ENCODE measurements around the gene ARAP1. TPM values are rescaled to one million over a fixed set of nuclear protein-coding genes. Genes with fewer than 3 reads are reported as not detected.
A peak's percentile ranks its signal among the peaks of the same experiment; 100 is the strongest.

Gene ARAP1
- total RNA-seq, 2 experiments from 2014 or later = 69.9 to 76.6 TPM

GRCh38 chr11:72730243-72730642, 22.0 kb downstream of the ARAP1 start:
- no peak overlapping the region for H3K27ac Mint-ChIP-seq
- H3K4me1 Mint-ChIP-seq = peaks cover 5% of the 10 kb centered on the region
- H3K36me3 Mint-ChIP-seq (ENCODE audit: low read depth) = peaks cover 18% of the 10 kb centered on the region
- no peak overlapping the region for H3K4me3 Mint-ChIP-seq
- intact Hi-C loops (cut with DNase I, micrococcal nuclease) = no loop called here
- DNase-seq = no peak
- H3K27me3 Mint-ChIP-seq = no peaks in the 10 kb centered on the region
- ATAC-seq = no peak
- ChIA-PET CTCF (interaction anchor here (0.5 to 6.0 kb wide), 3 partner anchors 63 to 101 kb away, joined by 3 to 36 read pairs (median 3); partner anchors contain the start of gene STARD10), POLR2A (no interaction called here)
- no peaks in the 10 kb centered on the region for H3K9me3 Mint-ChIP-seq (ENCODE audit: low read depth)

DNA sequence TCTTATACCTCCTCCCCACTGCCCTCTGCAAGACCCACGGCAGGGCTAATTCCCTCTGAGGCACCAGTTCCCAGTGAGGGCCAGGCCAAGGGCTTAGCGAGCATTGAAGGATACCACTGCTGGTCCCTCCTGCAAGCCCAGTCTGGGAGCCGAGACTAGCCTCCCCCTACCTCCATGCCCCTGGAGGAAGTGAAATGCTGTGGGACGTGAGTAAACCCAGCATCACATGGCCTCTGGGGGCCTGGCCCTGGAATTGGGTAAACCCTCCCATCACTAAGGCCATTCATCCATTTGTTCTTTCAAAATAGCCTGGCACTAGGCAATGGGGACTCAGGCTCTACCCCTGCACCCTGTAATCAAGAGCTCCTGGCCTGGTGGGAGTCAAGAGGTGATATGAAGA, 24.7 kb downstream of the ARAP1 start:
- DNase-seq = no peak
- ChIA-PET POLR2A (no interaction called here), CTCF (interaction anchor here (0.7 to 6.0 kb wide), 5 partner anchors 9 to 119 kb away, joined by 3 to 36 read pairs (median 3); partner anchors contain the start of gene STARD10)
- H3K4me1 Mint-ChIP-seq = peaks cover 17% of the 10 kb centered on the region
- H3K27ac Mint-ChIP-seq = no peak overlapping the region
- no peak overlapping the region for H3K4me3 Mint-ChIP-seq
- H3K36me3 Mint-ChIP-seq (ENCODE audit: low read depth) = peaks cover 16% of the 10 kb centered on the region
- no peaks in the 10 kb centered on the region for H3K27me3 Mint-ChIP-seq
- H3K9me3 Mint-ChIP-seq (ENCODE audit: low read depth) = no peaks in the 10 kb centered on the region
- intact Hi-C loops (cut with DNase I, micrococcal nuclease) = loop anchor here (5.0 to 10.0 kb wide), 3 partner anchors 417 to 517 kb away; partner anchors contain the start of gene FCHSD2 (in 2 of the 2)
- ATAC-seq = no peak

- Mint-ChIP-seq H3K36me3 (ENCODE audit: low read depth) (peaks cover 15% of the 10 kb centered on the region), H3K27ac (no peak overlapping the region), H3K4me3 (no peak overlapping the region), H3K9me3 (ENCODE audit: low read depth) (no peaks in the 10 kb centered on the region), H3K27me3 (no peaks in the 10 kb centered on the region), H3K4me1 (peaks cover 19% of the 10 kb centered on the region)
- intact Hi-C loops (cut with DNase I, micrococcal nuclease) = loop anchor here (5.0 to 10.0 kb wide), 3 partner anchors 418 to 518 kb away; partner anchors contain the start of gene FCHSD2 (in 2 of the 2)
- ATAC-seq (no peak), DNase-seq (no peak)
- ChIA-PET POLR2A (interaction anchor here (1.0 kb wide), 1 partner anchor 10 kb away, joined by 3 read pairs; no protein-coding TSS in a partner anchor), CTCF (interaction anchor here (0.5 to 6.0 kb wide), 13 partner anchors 8 to 451 kb away, joined by 3 to 60 read pairs (median 5); partner anchors contain the start of gene STARD10)
Measured at GRCh38 chr11:72726266-72727220, 25.7 kb downstream of the ARAP1 start.

- intact Hi-C loops (cut with DNase I, micrococcal nuclease) = loop anchor here (1.0 to 10.0 kb wide), 6 partner anchors 124 to 519 kb away; partner anchors contain the start of gene FCHSD2 (in 2 of the 2)
- POLR2A ChIA-PET = interaction anchor here (0.6 to 1.4 kb wide), 7 partner anchors 11 to 428 kb away, joined by 3 to 16 read pairs (median 3); partner anchors contain the start of gene STARD10
- no peak overlapping the region for H3K4me3 Mint-ChIP-seq
- no peaks in the 10 kb centered on the region for H3K27me3 Mint-ChIP-seq
- no peak for ATAC-seq
- H3K27ac Mint-ChIP-seq = peak overlapping the region; percentile 71
- H3K4me1 Mint-ChIP-seq = peaks cover 21% of the 10 kb centered on the region
- H3K36me3 Mint-ChIP-seq (ENCODE audit: low read depth) = peaks cover 12% of the 10 kb centered on the region
- H3K9me3 Mint-ChIP-seq (ENCODE audit: low read depth) = no peaks in the 10 kb centered on the region
- CTCF ChIA-PET = interaction anchor here (0.6 to 5.0 kb wide), 41 partner anchors 9 to 514 kb away, joined by 3 to 60 read pairs (median 4); partner anchors contain the start of gene STARD10
- DNase-seq = no peak
Measured at GRCh38 chr11:72725724-72726028, 26.5 kb downstream of the ARAP1 start.

GRCh38 chr11:72724851-72725723, 27.1 kb downstream of the ARAP1 start:
- H3K36me3 Mint-ChIP-seq (ENCODE audit: low read depth) = peaks cover 9% of the 10 kb centered on the region
- intact Hi-C loops (cut with DNase I, micrococcal nuclease) = loop anchor here (1.0 to 10.0 kb wide), 6 partner anchors 124 to 520 kb away; partner anchors contain the start of gene FCHSD2 (in 2 of the 2)
- ChIA-PET POLR2A (interaction anchor here (0.6 to 1.4 kb wide), 6 partner anchors 12 to 429 kb away, joined by 3 to 16 read pairs (median 4); partner anchors contain the start of gene STARD10), CTCF (interaction anchor here (0.6 to 5.0 kb wide), 44 partner anchors 9 to 583 kb away, joined by 3 to 60 read pairs (median 4); partner anchors contain the start of genes ARHGEF17 and STARD10)
- peak; percentile 86 for DNase-seq
- peak; percentile 21 for ATAC-seq
- H3K27me3 Mint-ChIP-seq = no peaks in the 10 kb centered on the region
- no peaks in the 10 kb centered on the region for H3K9me3 Mint-ChIP-seq (ENCODE audit: low read depth)
- H3K4me3 Mint-ChIP-seq = no peak overlapping the region
- H3K27ac Mint-ChIP-seq = peak overlapping the region; percentile 71
- H3K4me1 Mint-ChIP-seq = peaks cover 27% of the 10 kb centered on the region

DNA sequence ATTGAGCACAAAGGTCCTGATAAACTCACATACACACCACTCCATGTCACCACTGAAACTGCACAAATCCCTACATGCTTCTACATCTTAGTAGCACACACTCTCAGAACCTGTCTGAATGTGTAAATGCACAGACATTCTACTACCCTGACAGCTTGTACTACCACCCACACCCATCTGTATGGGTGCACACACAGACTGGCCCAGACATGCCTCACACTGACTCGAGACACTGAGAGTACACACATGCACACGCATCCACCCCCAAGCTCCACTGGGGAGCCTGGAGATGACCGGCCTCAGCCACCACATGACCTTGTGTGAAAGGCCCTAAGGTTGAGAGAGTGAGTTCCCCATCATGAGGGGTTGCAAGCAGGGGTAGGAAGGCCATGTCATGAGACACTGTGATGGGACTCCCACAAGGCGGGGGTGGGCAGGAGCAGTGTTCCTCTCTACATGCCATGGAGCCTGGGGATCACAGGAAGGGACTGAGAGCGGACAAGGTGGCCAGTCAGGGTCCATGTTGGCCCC, 28.1 kb downstream of the ARAP1 start:
- peaks cover 9% of the 10 kb centered on the region for H3K36me3 Mint-ChIP-seq (ENCODE audit: low read depth)
- POLR2A ChIA-PET = no interaction called here
- peaks cover 37% of the 10 kb centered on the region for H3K4me1 Mint-ChIP-seq
- CTCF ChIA-PET = interaction anchor here (0.7 to 5.0 kb wide), 7 partner anchors 40 to 126 kb away, joined by 3 to 60 read pairs (median 8); partner anchors contain the start of gene STARD10
- H3K27me3 Mint-ChIP-seq = no peaks in the 10 kb centered on the region
- peak overlapping the region; percentile 75 for H3K27ac Mint-ChIP-seq
- H3K9me3 Mint-ChIP-seq (ENCODE audit: low read depth) = no peaks in the 10 kb centered on the region
- intact Hi-C loops (cut with DNase I, micrococcal nuclease) = loop anchor here (2.0 to 10.0 kb wide), 3 partner anchors 421 to 521 kb away; partner anchors contain the start of gene FCHSD2 (in 2 of the 2)
- ATAC-seq (no peak), DNase-seq (no peak)
- no peak overlapping the region for H3K4me3 Mint-ChIP-seq

GRCh38 chr11:72723508-72723907, 28.7 kb downstream of the ARAP1 start:
- no peak for ATAC-seq
- Mint-ChIP-seq H3K27ac (peak overlapping the region; percentile 75), H3K36me3 (ENCODE audit: low read depth) (peaks cover 9% of the 10 kb centered on the region), H3K27me3 (no peaks in the 10 kb centered on the region), H3K9me3 (ENCODE audit: low read depth) (no peaks in the 10 kb centered on the region), H3K4me3 (no peak overlapping the region), H3K4me1 (peaks cover 43% of the 10 kb centered on the region)
- intact Hi-C loops (cut with DNase I, micrococcal nuclease) = loop anchor here (2.0 to 10.0 kb wide), 3 partner anchors 89 to 521 kb away; partner anchors contain the start of gene FCHSD2 (in 2 of the 2)
- no peak for DNase-seq
- POLR2A ChIA-PET = interaction anchor here (1.8 to 2.0 kb wide), 2 partner anchors 71 to 90 kb away, joined by 5 to 7 read pairs; partner anchors contain the start of gene STARD10
- CTCF ChIA-PET = interaction anchor here (1.3 to 5.0 kb wide), 6 partner anchors 39 to 455 kb away, joined by 4 to 60 read pairs (median 9); partner anchors contain the start of gene STARD10

GRCh38 chr11:72722050-72722748, 30.0 kb downstream of the ARAP1 start:
- peaks cover 12% of the 10 kb centered on the region for H3K36me3 Mint-ChIP-seq (ENCODE audit: low read depth)
- CTCF ChIA-PET = interaction anchor here (0.6 to 5.0 kb wide), 12 partner anchors 10 to 457 kb away, joined by 3 to 60 read pairs (median 4); partner anchors contain the start of gene STARD10
- peaks cover 48% of the 10 kb centered on the region for H3K4me1 Mint-ChIP-seq
- H3K27ac Mint-ChIP-seq = peak overlapping the region; percentile 96
- ATAC-seq (peak; percentile 91), DNase-seq (peak; percentile 89)
- no peaks in the 10 kb centered on the region for H3K9me3 Mint-ChIP-seq (ENCODE audit: low read depth)
- intact Hi-C loops (cut with DNase I, micrococcal nuclease) = loop anchor here (1.0 to 10.0 kb wide), 7 partner anchors 14 to 523 kb away; partner anchors contain the start of genes ARAP1 (in 2 of the 2), FCHSD2 (in 2 of the 2) and ATG16L2 (in 1 of the 2)
- POLR2A ChIA-PET = interaction anchor here (0.6 to 2.0 kb wide), 4 partner anchors 53 to 419 kb away, joined by 3 to 7 read pairs (median 4); partner anchors contain the start of gene STARD10
- no peaks in the 10 kb centered on the region for H3K27me3 Mint-ChIP-seq
- H3K4me3 Mint-ChIP-seq = peak overlapping the region; percentile 92

GRCh38 chr11:72721689-72722049, 30.5 kb downstream of the ARAP1 start:
- Mint-ChIP-seq H3K9me3 (ENCODE audit: low read depth) (no peaks in the 10 kb centered on the region), H3K27me3 (no peaks in the 10 kb centered on the region), H3K4me3 (peak overlapping the region; percentile 92), H3K36me3 (ENCODE audit: low read depth) (peaks cover 12% of the 10 kb centered on the region), H3K27ac (peak overlapping the region; percentile 96), H3K4me1 (peaks cover 51% of the 10 kb centered on the region)
- POLR2A ChIA-PET = interaction anchor here (0.6 to 2.0 kb wide), 4 partner anchors 54 to 420 kb away, joined by 3 to 7 read pairs (median 4); partner anchors contain the start of gene STARD10
- intact Hi-C loops (cut with DNase I, micrococcal nuclease) = loop anchor here (1.0 to 10.0 kb wide), 7 partner anchors 15 to 523 kb away; partner anchors contain the start of genes ARAP1 (in 2 of the 2), FCHSD2 (in 2 of the 2) and ATG16L2 (in 1 of the 2)
- DNase-seq (peak; percentile 71), ATAC-seq (peak; percentile 27)
- CTCF ChIA-PET = interaction anchor here (0.6 to 5.0 kb wide), 8 partner anchors 10 to 91 kb away, joined by 3 to 60 read pairs (median 4); partner anchors contain the start of gene STARD10

Data from activated CD4-positive, alpha-beta T cell treated with anti-CD3 and anti-CD28 coated beads for 36 hours (primary cell).